GM12878 (cell line): Measurements from ENCODE around the gene STRADB. TPM values are rescaled to one million over a fixed set of nuclear protein-coding genes. Genes with fewer than 3 reads are reported as not detected.

ENCODE experiments used
- ATF3 ChIP-seq: IDR thresholded peaks from 2 replicates; pipeline ENCODE4 v1.6.1; 2011; ENCODE audit warnings: low read depth, mild to moderate bottlenecking, low read length, moderate library complexity, borderline replicate concordance; ENCODE audit errors: extremely low read depth
- BACH1 ChIP-seq: fragments of 450-650 bp; IDR thresholded peaks from 2 replicates; pipeline ENCODE4 v1.6.1; 2017; ENCODE audit warnings: mild to moderate bottlenecking, borderline replicate concordance
- BCL11A ChIP-seq: IDR thresholded peaks from 2 replicates; pipeline ENCODE4 v1.6.1; 2011; ENCODE audit warnings: low read depth, low read length
- BCLAF1 ChIP-seq: fragments of 450-650 bp; IDR thresholded peaks from 2 replicates; pipeline ENCODE4 v1.6.1; 2017; ENCODE audit warnings: antibody characterized with exemption, mild to moderate bottlenecking, moderate library complexity
- EGR1 ChIP-seq, 2 experiments: IDR thresholded peaks; 1 replicate in 1 of 2; 2 replicates in 1 of 2; pipeline ENCODE4 v1.6.1; 2011 to 2012; ENCODE audit warnings: low read depth in 2 of 2, low read length in 2 of 2, borderline replicate concordance in 1 of 2, mild to moderate bottlenecking in 1 of 2, moderate library complexity in 1 of 2
- EP300 ChIP-seq, 2 experiments: fragments of 150-350 bp in 1 of 2; IDR thresholded peaks; 2 replicates each; pipeline ENCODE4 v1.6.1; 2011 to 2012; ENCODE audit warnings: low read depth in 2 of 2, low read length in 2 of 2, borderline replicate concordance in 1 of 2, improper control_type of control experiment in 1 of 2, inconsistent platforms in 1 of 2; ENCODE audit not compliant: control insufficient read depth in 1 of 2
- HDAC6 ChIP-seq: fragments of 200-600 bp; sonication (generic); IDR thresholded peaks from one replicate; pipeline ENCODE4 v1.8.0; 2017; ENCODE audit warnings: antibody characterized with exemption; ENCODE audit not compliant: unreplicated experiment
- IKZF1 ChIP-seq: fragments of 450-650 bp; conservative IDR thresholded peaks from 2 replicates; pipeline ENCODE4 v1.6.1; 2017; ENCODE audit warnings: antibody characterized with exemption, mild to moderate bottlenecking
- MTA3 ChIP-seq: IDR thresholded peaks from 2 replicates; pipeline ENCODE4 v1.6.1; 2012; ENCODE audit warnings: low read length, inconsistent platforms, borderline replicate concordance
- NFYA ChIP-seq: IDR thresholded peaks from 2 replicates; pipeline ENCODE4 v1.6.1; 2011; ENCODE audit warnings: low read depth, mild to moderate bottlenecking, low read length, improper control_type of control experiment, borderline replicate concordance
- PAX5 ChIP-seq: IDR thresholded peaks from 2 replicates; pipeline ENCODE4 v1.6.1; 2011; ENCODE audit warnings: low read depth, low read length, borderline replicate concordance
- RAD51 ChIP-seq: fragments of 450-650 bp; IDR thresholded peaks from 2 replicates; pipeline ENCODE4 v1.6.1; 2016; ENCODE audit warnings: moderate library complexity, mild to moderate bottlenecking, inconsistent platforms
- RB1 ChIP-seq: fragments of 450-650 bp; formaldehyde crosslinking; IDR thresholded peaks from 2 replicates; pipeline ENCODE4 v1.6.1; 2017; ENCODE audit warnings: mild to moderate bottlenecking, borderline replicate concordance
- RELA ChIP-seq: fragments of 450-650 bp; IDR thresholded peaks from 2 replicates; pipeline ENCODE4 v1.8.0; 2014; ENCODE audit warnings: borderline replicate concordance; ENCODE audit not compliant: partially characterized antibody
- SIX5 ChIP-seq: IDR thresholded peaks from 2 replicates; pipeline ENCODE4 v1.6.1; 2011; ENCODE audit warnings: mild to moderate bottlenecking, low read depth, low read length, moderate library complexity; ENCODE audit not compliant: severe bottlenecking
- SP1 ChIP-seq: IDR thresholded peaks from one replicate; pipeline ENCODE4 v1.6.1; 2011; ENCODE audit warnings: low read depth, low read length
- SUZ12 ChIP-seq: fragments of 200-600 bp; sonication (generic); IDR thresholded peaks from one replicate; pipeline ENCODE4 v1.6.1; 2018; ENCODE audit warnings: antibody characterized with exemption, mild to moderate bottlenecking; ENCODE audit not compliant: unreplicated experiment
- YY1 ChIP-seq: IDR thresholded peaks from 2 replicates; pipeline ENCODE4 v1.6.1; 2011; ENCODE audit warnings: low read depth, mild to moderate bottlenecking, low read length
- ZBED1 ChIP-seq: IDR thresholded peaks from 2 replicates; pipeline ENCODE4 v1.6.1; 2016; ENCODE audit warnings: borderline replicate concordance
- polyA plus RNA-seq, 11 experiments: library from polyadenylated mRNA; depleted of rRNA in 4 of 11; unstranded in 6 of 11; stranded (reverse) in 5 of 11; fragments of >200 nt; fragmentation: Nextera tagmentation in 4 of 11; fragmentation: Illumina TruSeq in 1 of 11; extraction: Ambion mirVana in 4 of 11; extraction: Trizol in 1 of 11; gene quantifications; 1 replicate in 1 of 11; 2 replicates in 10 of 11; pipeline versions ENCODE4 v1.2.1 to v1.2.3, GENCODE V29; 2011 to 2016; ENCODE audit warnings: inconsistent platforms in 2 of 11, missing spikeins in 2 of 11, low read depth in 1 of 11
- total RNA-seq, 4 experiments: library from RNA; depleted of rRNA in 3 of 4; stranded (reverse); fragments of >200 nt in 3 of 4; fragmentation: Illumina TruSeq in 1 of 4; extraction: Trizol in 1 of 4; gene quantifications; 2 replicates each; pipeline versions ENCODE4 v1.2.1 to v1.2.3, GENCODE V29; 2013 to 2021
- TF ChIP-seq, protein P1 (sequence below): fragments of 450-650 bp; IDR thresholded peaks from 2 replicates; pipeline ENCODE4 v1.6.1; 2017; ENCODE audit warnings: mild to moderate bottlenecking, low read depth, inconsistent platforms; ENCODE audit not compliant: poor library complexity, severe bottlenecking
- TF ChIP-seq, protein P2 (sequence below): fragments of 450-650 bp; IDR thresholded peaks from 2 replicates; pipeline ENCODE4 v1.6.1; 2017; ENCODE audit warnings: low read depth, mild to moderate bottlenecking, moderate library complexity

The STRADB gene
- total and polyA plus RNA-seq, 10 of the 15 experiments (the other 5 are each of a cell fraction or from before 2014, with no cell fraction given), result 7.6 to 58.3 (median 32.2) TPM

- TF ChIP-seq, protein P1, sequence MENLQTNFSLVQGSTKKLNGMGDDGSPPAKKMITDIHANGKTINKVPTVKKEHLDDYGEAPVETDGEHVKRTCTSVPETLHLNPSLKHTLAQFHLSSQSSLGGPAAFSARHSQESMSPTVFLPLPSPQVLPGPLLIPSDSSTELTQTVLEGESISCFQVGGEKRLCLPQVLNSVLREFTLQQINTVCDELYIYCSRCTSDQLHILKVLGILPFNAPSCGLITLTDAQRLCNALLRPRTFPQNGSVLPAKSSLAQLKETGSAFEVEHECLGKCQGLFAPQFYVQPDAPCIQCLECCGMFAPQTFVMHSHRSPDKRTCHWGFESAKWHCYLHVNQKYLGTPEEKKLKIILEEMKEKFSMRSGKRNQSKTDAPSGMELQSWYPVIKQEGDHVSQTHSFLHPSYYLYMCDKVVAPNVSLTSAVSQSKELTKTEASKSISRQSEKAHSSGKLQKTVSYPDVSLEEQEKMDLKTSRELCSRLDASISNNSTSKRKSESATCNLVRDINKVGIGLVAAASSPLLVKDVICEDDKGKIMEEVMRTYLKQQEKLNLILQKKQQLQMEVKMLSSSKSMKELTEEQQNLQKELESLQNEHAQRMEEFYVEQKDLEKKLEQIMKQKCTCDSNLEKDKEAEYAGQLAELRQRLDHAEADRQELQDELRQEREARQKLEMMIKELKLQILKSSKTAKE, result no peak
- peak; percentile 72 for TF ChIP-seq SP1
- TF ChIP-seq NFYA, result no peak
- TF ChIP-seq IKZF1, result peak; percentile 98
- TF ChIP-seq EP300 (IDR thresholded peaks at IDR 0.05; ENCODE audit: borderline replicate concordance in 1 of 2, control insufficient read depth in 1 of 2, low read depth in 2 of 2, low read length in 2 of 2), result 0 out of 4 replicates have a peak, but pooled peaks of 1 of the 2 experiments have one; percentile 40
- peak; percentile 72; the same call in 1 of the 2 replicates for TF ChIP-seq ATF3
- no peak for TF ChIP-seq MTA3
- TF ChIP-seq SUZ12, result no peak
- TF ChIP-seq, protein P2, sequence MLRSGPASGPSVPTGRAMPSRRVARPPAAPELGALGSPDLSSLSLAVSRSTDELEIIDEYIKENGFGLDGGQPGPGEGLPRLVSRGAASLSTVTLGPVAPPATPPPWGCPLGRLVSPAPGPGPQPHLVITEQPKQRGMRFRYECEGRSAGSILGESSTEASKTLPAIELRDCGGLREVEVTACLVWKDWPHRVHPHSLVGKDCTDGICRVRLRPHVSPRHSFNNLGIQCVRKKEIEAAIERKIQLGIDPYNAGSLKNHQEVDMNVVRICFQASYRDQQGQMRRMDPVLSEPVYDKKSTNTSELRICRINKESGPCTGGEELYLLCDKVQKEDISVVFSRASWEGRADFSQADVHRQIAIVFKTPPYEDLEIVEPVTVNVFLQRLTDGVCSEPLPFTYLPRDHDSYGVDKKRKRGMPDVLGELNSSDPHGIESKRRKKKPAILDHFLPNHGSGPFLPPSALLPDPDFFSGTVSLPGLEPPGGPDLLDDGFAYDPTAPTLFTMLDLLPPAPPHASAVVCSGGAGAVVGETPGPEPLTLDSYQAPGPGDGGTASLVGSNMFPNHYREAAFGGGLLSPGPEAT, result peak; percentile 72
- TF ChIP-seq BACH1, result peak; percentile 55
- TF ChIP-seq EGR1 (IDR thresholded peaks at IDR 0.05; ENCODE audit: borderline replicate concordance in 1 of 2, low read depth in 2 of 2, low read length in 2 of 2), result 0 out of 3 replicates have a peak, but pooled peaks of 1 of the 2 experiments have one; percentile 6
- peak; percentile 98 for TF ChIP-seq YY1
- TF ChIP-seq SIX5, result peak; percentile 95
- peak; percentile 61 for TF ChIP-seq RB1
- no peak for TF ChIP-seq HDAC6
- peak; percentile 77 for TF ChIP-seq PAX5
- peak; percentile 35; the same call in 1 of the 2 replicates for TF ChIP-seq BCLAF1
- no peak for TF ChIP-seq RAD51
- TF ChIP-seq ZBED1, result no peak
- TF ChIP-seq RELA, result no peak
- no peak for TF ChIP-seq BCL11A
These were observed at the start of gene STRADB, which contains the start of gene TRAK2 (continued) for GRCh38 chr2:201451292-201452057.
